ENCODE measurements around the gene KIAA1217. TPM values are rescaled to one million over a fixed set of nuclear protein-coding genes. Genes with fewer than 3 reads are reported as not detected.

KIAA1217 gene
- total RNA-seq, 1 experiment from 2014 or later, result 76.2 TPM

DNA sequence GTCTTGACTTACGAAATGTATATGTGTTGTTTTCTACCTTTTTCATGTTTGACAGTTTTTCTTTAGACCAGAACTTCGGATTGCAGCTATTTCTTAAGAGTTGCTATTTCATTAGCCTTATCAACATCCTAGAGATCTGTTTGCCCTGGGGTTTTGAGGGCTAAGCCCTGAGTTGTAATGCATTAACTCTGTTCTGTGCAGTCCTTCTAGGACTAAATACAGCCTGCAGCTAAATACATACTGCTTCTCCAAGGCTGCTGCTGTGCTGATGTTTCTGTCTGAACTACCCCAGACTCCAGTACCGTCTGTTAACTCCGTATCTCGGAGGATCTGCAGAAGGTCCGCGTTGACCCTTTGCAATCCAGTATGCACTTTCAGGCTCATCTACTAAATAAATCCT lies 26.5 kb downstream of the KIAA1217 start:
- Histone ChIP-seq H3K9me3 (ENCODE audit: low read depth, low read length, poor library complexity, severe bottlenecking) (no peaks in the 10 kb centered on the region), H3K4me1 (ENCODE audit: insufficient read depth, low read length, poor library complexity, severe bottlenecking) (peaks cover 20% of the 10 kb centered on the region), H3K36me3 (ENCODE audit: insufficient read depth, low read length, poor library complexity, severe bottlenecking) (no peaks in the 10 kb centered on the region), H3K27ac (ENCODE audit: low read depth, low read length, poor library complexity, severe bottlenecking) (no peak overlapping the region), H3K27me3 (replicated peaks; ENCODE audit: insufficient read depth, low read depth, low read length, poor library complexity) (no peaks in the 10 kb centered on the region), H3K4me3 (ENCODE audit: low read depth, low read length, poor library complexity, severe bottlenecking) (no peak overlapping the region)
- ChIA-PET POLR2A (ENCODE audit: low non-redundant PET) (no interaction called here), CTCF (no interaction called here)
- no peak for DNase-seq (ENCODE audit: low spot score)
- no TSS peak for BruUV-seq (replicated peaks)
- TF ChIP-seq, protein P1, sequence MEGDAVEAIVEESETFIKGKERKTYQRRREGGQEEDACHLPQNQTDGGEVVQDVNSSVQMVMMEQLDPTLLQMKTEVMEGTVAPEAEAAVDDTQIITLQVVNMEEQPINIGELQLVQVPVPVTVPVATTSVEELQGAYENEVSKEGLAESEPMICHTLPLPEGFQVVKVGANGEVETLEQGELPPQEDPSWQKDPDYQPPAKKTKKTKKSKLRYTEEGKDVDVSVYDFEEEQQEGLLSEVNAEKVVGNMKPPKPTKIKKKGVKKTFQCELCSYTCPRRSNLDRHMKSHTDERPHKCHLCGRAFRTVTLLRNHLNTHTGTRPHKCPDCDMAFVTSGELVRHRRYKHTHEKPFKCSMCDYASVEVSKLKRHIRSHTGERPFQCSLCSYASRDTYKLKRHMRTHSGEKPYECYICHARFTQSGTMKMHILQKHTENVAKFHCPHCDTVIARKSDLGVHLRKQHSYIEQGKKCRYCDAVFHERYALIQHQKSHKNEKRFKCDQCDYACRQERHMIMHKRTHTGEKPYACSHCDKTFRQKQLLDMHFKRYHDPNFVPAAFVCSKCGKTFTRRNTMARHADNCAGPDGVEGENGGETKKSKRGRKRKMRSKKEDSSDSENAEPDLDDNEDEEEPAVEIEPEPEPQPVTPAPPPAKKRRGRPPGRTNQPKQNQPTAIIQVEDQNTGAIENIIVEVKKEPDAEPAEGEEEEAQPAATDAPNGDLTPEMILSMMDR (conservative IDR thresholded peaks at IDR 0.05; ENCODE audit: low read depth, low read length), result no peak
- TF ChIP-seq EZH2 (IDR thresholded peaks at IDR 0.05; ENCODE audit: borderline replicate concordance, low read depth, low read length, poor library complexity, severe bottlenecking), result no peak
- intact Hi-C loops (cut with micrococcal nuclease; ENCODE audit: unreplicated experiment), result no loop called here

GRCh38 chr10:24237801-24238395 lies 29.0 kb downstream of the KIAA1217 start:
- no peaks in the 10 kb centered on the region for H3K9me3 ChIP-seq (ENCODE audit: low read depth, low read length, poor library complexity, severe bottlenecking)
- intact Hi-C loops (cut with micrococcal nuclease; ENCODE audit: unreplicated experiment), result no loop called here
- no peaks in the 10 kb centered on the region for H3K36me3 ChIP-seq (ENCODE audit: insufficient read depth, low read length, poor library complexity, severe bottlenecking)
- POLR2A ChIA-PET (ENCODE audit: low non-redundant PET), result no interaction called here
- CTCF ChIA-PET, result no interaction called here
- DNase-seq (ENCODE audit: low spot score), result no peak
- H3K4me1 ChIP-seq (ENCODE audit: insufficient read depth, low read length, poor library complexity, severe bottlenecking), result peaks cover 20% of the 10 kb centered on the region
- H3K27ac ChIP-seq (ENCODE audit: low read depth, low read length, poor library complexity, severe bottlenecking), result no peak overlapping the region
- TF ChIP-seq, protein P1 (conservative IDR thresholded peaks at IDR 0.05; ENCODE audit: low read depth, low read length), result no peak
- TF ChIP-seq EZH2 (IDR thresholded peaks at IDR 0.05; ENCODE audit: borderline replicate concordance, low read depth, low read length, poor library complexity, severe bottlenecking), result no peak
- no peak overlapping the region for H3K4me3 ChIP-seq (ENCODE audit: low read depth, low read length, poor library complexity, severe bottlenecking)
- no TSS peak for BruUV-seq (replicated peaks)
- no peaks in the 10 kb centered on the region for H3K27me3 ChIP-seq (replicated peaks; ENCODE audit: insufficient read depth, low read depth, low read length, poor library complexity)

GRCh38 chr10:24238519-24239247 lies 29.7 kb downstream of the KIAA1217 start:
- intact Hi-C loops (cut with micrococcal nuclease; ENCODE audit: unreplicated experiment), result no loop called here
- Histone ChIP-seq H3K27ac (ENCODE audit: low read depth, low read length, poor library complexity, severe bottlenecking) (no peak overlapping the region), H3K36me3 (ENCODE audit: insufficient read depth, low read length, poor library complexity, severe bottlenecking) (no peaks in the 10 kb centered on the region), H3K4me3 (ENCODE audit: low read depth, low read length, poor library complexity, severe bottlenecking) (no peak overlapping the region), H3K27me3 (replicated peaks; ENCODE audit: insufficient read depth, low read depth, low read length, poor library complexity) (no peaks in the 10 kb centered on the region), H3K9me3 (ENCODE audit: low read depth, low read length, poor library complexity, severe bottlenecking) (no peaks in the 10 kb centered on the region), H3K4me1 (ENCODE audit: insufficient read depth, low read length, poor library complexity, severe bottlenecking) (peaks cover 20% of the 10 kb centered on the region)
- ChIA-PET POLR2A (ENCODE audit: low non-redundant PET) (no interaction called here), CTCF (no interaction called here)
- BruUV-seq (replicated peaks), result no TSS peak
- TF ChIP-seq, protein P1 (conservative IDR thresholded peaks at IDR 0.05; ENCODE audit: low read depth, low read length), result no peak
- no peak for TF ChIP-seq EZH2 (IDR thresholded peaks at IDR 0.05; ENCODE audit: borderline replicate concordance, low read depth, low read length, poor library complexity, severe bottlenecking)
- no peak for DNase-seq (ENCODE audit: low spot score)
